Measurements from ENCODE around the gene RPP25L.

DNA sequence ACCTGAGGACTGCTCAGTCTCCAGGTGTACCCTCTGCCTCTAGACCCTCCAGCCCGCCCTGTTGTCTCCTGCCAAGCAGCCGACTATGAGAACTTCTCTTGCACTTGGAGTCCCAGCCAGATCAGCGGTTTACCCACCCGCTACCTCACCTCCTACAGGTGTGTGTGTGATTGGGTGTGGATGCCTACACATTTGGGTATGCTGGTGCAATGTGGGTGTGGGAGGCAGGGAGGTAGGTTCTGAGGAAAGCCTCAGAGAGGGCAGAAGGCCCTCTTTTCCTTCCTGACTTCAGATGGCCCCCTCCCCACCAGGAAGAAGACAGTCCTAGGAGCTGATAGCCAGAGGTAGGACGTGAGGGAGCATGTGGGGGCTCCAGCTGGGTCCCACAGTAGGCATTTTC, 45.1 kb upstream of the RPP25L start:
- TF ChIP-seq EZH2 (IDR thresholded peaks at IDR 0.05; ENCODE audit: low read length, missing control alignments), result no peak
- TF ChIP-seq, protein P1, sequence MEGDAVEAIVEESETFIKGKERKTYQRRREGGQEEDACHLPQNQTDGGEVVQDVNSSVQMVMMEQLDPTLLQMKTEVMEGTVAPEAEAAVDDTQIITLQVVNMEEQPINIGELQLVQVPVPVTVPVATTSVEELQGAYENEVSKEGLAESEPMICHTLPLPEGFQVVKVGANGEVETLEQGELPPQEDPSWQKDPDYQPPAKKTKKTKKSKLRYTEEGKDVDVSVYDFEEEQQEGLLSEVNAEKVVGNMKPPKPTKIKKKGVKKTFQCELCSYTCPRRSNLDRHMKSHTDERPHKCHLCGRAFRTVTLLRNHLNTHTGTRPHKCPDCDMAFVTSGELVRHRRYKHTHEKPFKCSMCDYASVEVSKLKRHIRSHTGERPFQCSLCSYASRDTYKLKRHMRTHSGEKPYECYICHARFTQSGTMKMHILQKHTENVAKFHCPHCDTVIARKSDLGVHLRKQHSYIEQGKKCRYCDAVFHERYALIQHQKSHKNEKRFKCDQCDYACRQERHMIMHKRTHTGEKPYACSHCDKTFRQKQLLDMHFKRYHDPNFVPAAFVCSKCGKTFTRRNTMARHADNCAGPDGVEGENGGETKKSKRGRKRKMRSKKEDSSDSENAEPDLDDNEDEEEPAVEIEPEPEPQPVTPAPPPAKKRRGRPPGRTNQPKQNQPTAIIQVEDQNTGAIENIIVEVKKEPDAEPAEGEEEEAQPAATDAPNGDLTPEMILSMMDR (conservative IDR thresholded peaks at IDR 0.05 in 1 of 2, IDR thresholded peaks at IDR 0.05 in 1 of 2; ENCODE audit: low read depth in 1 of 2, low read length in 2 of 2), result no peak

All from fibroblast of lung (primary cell).